Dermis blood vessel endothelial cell (primary cell): ENCODE data around the gene CDKN1C. TPM values are rescaled to one million over a fixed set of nuclear protein-coding genes. Genes with fewer than 3 reads are reported as not detected.
A peak's percentile ranks its signal among the peaks of the same experiment; 100 is the strongest.

Experiments used
- DNase-seq: peaks from one replicate; pipeline ENCODE4 v3.0.0; 2010
- total RNA-seq: library from RNA; depleted of rRNA; stranded (reverse); fragments of >200 nt; gene quantifications from 2 replicates; pipeline ENCODE4 v1.2.3, GENCODE V29; 2014

Gene CDKN1C
- total RNA-seq, 1 donor from 2014 or later: 53.8 TPM

DNA sequence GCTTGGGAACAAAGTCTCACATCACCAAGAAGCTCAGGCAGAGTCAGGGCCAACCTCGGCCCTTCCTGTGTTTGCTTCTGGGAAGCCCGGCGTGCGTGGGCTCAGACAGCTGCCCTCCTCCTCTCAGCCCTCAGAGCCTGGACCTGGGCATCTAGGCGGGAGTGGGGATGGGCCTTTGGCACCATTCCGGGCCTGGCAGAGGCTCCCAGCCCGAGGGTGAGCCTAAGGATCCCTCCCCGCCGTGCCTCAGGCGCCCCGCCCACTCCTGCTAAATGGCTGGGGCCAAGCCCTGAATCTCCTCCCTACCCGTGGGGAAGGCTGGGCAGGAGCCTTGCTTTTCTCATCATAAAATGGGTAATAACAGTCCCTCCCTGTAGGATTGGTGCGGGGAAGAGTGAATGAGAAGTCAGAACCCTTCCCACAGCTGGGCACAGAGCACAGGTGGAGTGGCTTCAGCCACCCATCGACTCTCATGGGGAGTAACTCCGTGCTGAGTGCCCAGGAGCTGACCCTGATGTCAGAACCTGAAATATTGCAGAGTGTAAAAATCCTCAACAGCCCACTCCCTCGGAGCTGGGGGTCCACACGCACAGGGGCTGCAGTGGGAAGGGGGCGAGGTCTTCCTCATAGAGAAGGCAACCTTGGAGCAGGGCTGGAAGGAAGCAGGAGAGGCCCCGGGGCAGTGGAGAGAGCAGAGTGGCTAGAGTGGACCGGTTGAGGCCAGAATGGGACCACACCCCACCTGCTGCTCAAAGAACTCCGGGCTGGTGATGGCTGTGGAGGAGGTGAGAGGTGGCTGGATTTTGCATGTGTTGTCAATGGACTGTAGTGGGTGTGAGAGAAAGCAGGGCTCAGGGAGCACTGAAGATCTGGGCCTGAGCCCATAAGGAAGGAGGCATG, 18.8 kb upstream of the CDKN1C start:
- no peak for DNase-seq

- DNase-seq: no peak
Observed at GRCh38 chr11:2903672-2904011, 18.1 kb upstream of the CDKN1C start.

DNA sequence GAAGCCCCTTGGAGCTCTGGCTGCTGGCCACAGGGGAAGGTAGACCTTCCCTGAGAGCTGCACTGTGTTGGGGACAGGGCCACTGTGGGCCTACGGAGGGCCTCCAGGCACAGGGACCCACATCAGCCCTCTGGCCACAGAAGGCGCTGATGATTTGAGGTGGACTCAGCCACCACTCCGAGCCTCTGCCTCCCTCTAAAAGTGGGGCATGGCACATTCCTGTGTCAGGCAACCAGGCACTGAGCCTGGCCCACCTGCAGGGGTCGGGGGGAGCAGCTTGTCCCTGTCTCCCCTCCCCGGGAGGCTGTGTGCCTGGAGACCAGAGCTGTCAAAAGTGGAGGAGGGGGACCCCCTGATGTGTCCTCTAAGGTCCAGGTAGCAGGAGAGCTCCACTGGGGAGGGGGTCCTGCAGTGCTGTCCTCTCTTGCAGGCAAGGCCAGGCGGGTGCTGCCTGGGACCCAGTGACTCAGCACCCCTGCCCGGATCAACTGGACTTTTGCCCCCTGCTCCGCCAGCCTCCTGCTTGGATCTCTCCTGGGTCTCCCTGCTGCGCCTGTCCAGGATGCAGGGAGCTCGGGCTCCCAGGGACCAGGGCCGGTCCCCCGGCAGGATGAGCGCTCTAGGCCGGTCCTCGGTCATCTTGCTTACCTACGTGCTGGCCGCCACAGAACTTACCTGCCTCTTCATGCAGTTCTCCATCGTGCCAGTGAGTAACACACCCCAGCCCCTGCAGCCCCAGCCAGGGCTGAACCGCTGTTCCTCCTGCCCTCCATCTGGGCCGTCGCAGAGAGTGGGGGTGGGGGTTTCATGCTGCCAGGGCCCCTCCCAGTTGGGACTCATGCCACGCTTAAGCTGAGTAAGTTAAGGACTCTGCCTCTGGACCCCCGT, 17.5 kb upstream of the CDKN1C start:
- no peak for DNase-seq

DNA sequence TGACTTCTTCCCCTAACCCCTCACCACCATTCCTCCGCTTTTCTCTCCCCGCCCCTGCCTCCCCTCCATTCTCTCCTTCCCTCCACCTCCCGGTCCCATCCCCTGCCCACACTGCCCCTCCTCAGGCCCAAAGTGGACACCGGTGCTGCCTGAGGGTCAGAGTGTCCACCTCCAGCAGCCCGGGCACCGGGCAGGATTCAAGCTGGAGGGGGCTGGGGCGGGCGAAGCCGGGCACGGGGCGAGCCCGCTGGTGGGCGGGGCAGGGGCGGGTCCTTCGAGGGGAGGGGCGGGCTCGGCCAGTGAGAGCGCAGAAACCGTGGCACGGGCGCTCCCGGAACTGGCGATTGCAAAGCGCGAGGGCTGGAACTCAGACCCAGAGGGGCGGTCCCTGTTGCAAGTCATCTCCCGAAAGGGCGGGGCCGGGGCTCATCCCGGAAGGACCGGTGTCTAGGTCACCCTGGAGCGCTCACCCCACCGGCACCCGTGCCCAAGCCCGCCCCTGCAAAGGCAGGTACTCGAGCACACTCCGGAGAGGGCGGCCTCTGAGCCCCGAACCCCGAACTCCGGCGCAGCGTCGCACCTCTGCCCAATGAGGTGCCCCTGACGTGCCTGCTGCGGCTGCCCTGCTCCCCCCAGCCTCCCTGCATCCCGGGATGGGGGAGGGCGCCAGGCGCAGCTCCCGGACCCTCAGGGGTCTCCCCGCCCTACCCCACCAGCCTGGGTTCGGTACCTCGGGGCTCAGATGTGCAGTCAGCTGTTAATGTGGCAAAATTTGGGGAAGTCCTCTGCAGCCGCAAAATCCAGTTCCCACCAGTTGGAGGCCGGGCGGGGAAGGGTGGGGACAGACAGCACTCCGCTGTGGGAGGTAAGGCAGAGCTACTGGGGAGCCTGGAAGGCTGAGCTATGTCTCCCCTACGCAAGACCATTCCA, 16.5 kb upstream of the CDKN1C start:
- DNase-seq: peak; percentile 81

GRCh38 chr11:2901196-2901796, 15.7 kb upstream of the CDKN1C start:
- DNase-seq: no peak

- DNase-seq: peak; percentile 41
Observed at GRCh38 chr11:2899080-2899783, 13.7 kb upstream of the CDKN1C start.

DNA sequence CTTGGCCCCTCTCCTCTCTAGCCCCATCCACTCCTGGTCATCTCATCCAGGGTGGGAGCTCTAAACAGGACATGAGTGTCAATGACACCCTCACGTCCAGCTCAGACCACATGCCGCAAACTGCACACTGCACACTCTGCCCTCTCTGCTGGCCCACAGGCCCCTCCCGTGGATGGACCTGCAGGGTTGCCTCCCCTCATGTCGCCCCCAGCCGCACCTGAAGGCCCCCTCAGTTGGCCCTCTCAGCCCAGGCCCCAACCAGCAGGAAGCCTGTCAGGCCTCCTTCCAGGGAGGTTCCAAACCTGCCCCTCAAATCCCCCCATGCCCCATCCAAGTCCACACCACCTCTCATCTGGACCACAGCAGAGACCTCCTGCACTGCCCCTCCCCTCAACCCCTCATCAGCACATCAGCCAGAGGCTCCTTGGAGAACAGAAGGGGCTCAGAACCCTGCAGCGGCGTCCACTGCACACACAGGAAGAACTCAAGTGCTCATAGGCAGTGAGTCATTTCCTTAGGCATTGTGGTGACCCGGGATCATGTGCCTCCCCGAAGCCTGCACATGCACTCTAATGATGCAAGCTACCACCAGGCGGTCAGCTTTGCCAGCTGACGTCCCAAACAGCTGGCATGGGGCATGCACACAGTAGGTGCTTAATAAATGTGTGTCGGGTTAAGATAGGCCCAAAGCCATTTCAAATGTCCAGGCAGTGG, 12.9 kb upstream of the CDKN1C start:
- peak; percentile 97 for DNase-seq

DNA sequence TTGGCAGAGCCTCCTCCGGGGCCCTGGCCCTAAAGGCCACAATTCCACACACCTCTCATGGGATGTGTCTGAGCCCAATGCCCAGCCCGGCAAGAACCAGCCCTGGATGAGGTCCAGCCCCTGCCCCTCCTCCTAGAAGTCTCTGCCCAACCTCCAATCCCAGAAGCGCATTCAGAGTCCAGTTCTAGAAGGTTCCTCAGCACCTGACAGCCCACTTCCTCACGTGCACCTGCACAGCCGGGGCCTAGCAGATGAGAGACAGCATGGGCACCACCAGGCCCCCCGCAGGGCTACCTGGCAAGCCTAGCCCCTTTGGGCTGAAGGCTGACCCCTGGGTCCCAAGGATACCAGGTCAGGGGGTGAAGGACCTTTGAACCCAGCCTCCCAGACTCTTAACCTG, 11.5 kb upstream of the CDKN1C start:
- DNase-seq: no peak

GRCh38 chr11:2896047-2896446, 10.5 kb upstream of the CDKN1C start:
- DNase-seq: no peak

- DNase-seq: no peak
Observed at GRCh38 chr11:2893935-2894334, 8.4 kb upstream of the CDKN1C start.

- no peak for DNase-seq
Observed at GRCh38 chr11:2892967-2893528, 7.5 kb upstream of the CDKN1C start.

DNA sequence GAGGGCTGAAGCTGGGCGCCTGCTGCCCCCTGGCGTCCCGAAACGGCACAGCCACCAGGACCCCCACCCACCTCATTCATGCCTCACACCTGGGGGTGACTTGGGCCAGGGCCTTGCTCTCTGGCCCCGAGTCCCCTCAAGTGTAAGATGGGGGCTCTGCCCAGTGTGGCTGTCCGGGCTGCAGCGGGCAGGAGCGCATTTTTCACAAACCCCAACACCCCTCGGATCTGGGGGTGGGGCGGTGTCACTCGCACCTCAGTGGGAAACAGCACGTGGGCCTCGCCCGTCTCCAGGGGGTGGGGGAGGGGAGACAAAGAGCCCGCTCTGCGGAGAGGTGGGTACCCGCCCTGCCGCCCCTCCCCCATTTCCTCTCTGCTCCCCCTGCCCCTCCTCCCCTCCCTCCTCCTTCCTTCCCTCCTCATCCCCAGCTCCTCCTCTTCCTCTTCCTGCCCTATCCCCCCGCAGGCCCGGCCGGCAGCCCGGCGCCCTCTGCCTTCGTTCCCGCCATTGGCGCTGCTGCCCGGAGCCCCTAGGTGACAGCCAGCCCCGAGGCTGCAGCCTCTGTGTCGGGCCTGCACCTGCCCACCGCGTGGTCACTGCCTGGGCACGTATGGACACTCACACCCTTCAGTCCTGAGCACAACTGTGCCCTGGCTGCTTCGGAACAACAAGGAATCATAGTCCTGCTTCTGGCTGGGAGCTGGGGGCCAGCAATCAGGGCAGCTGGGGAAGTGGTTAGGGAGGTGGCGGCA, 6.8 kb upstream of the CDKN1C start:
- peak; percentile 69 for DNase-seq

- no peak for DNase-seq
Observed at GRCh38 chr11:2891326-2892214, 6.0 kb upstream of the CDKN1C start.

GRCh38 chr11:2890466-2891294, 5.1 kb upstream of the CDKN1C start:
- DNase-seq: no peak

- DNase-seq: no peak
Observed at GRCh38 chr11:2889362-2890273, 4.0 kb upstream of the CDKN1C start.

GRCh38 chr11:2888266-2888968, 2.8 kb upstream of the CDKN1C start:
- peak; percentile 93 for DNase-seq
